Measurements from ENCODE around the gene TSPAN18. TPM values are rescaled to one million over a fixed set of nuclear protein-coding genes. Genes with fewer than 3 reads are reported as not detected.
A peak's percentile ranks its signal among the peaks of the same experiment; 100 is the strongest.

The TSPAN18 gene
- total and polyA plus RNA-seq, 8 donors, result 2.1 to 60.3 (median 11.0) TPM

DNA sequence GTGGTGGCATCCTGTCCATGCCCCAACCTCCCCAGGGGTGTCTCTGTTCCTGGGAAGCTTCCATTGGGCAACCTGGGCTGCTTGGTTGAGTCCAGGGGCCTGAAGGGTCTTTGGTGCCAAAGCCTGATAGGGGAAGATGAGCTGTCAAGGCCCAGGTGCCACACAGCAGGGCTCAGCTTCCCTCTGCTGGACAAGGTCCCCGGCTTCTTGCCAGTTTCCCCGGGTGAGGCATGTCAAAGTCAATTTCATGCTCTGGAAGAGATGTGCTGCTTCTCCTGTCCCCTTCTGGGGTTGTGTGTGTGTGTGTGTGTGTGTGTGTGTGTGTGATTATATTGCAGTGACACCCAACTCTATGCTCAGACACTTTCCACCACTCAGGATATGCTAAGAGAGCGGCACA, 197.0 kb downstream of the TSPAN18 start:
- peaks cover 0 to 30% (median 5%) of the 10 kb centered on the region in 4 donors for H3K36me3 ChIP-seq
- H3K27ac ChIP-seq, result no peak overlapping the region
- intact Hi-C loops (cut with DNase I; ENCODE audit: low total_unique reads), result no loop called here
- TF ChIP-seq EP300 (IDR thresholded peaks at IDR 0.05), result no peak
- TF ChIP-seq POLR2A (IDR thresholded peaks at IDR 0.05), result no peak
- no peak for TF ChIP-seq POLR2AphosphoS5 (IDR thresholded peaks at IDR 0.05)
- H3K27me3 ChIP-seq, result peaks cover 0 to 4% (median 0%) of the 10 kb centered on the region in 3 donors
- H3K9me3 ChIP-seq, result no peaks in the 10 kb centered on the region
- 74 to 87% (median 82%) methylated on average over 3 of the region's 3 CpGs for WGBS, 5 donors
- peaks cover 0 to 9% (median 2%) of the 10 kb centered on the region in 4 donors for H3K4me1 ChIP-seq
- H3K4me3 ChIP-seq, result no peak overlapping the region
- no peak for DNase-seq

DNA sequence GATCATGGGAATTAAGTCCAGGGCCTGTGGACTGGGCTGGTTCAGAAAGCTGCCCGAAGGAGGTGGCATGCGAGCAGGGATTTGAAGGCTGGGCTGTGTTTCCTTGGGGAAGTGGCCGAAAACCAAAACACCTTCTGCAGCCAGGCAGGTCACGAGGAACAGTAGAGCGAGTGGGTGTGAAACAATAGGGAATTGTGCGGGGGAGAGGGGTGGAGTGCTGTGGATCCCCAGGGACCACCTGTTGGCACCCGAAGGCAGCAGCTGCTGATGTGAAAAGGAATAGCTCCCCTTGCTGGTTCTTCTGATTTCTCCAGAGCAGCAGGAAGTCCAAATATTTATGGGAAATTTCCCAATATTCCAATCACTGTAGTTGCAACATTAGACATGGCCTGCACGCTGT, 199.3 kb downstream of the TSPAN18 start:
- intact Hi-C loops (cut with DNase I; ENCODE audit: low total_unique reads), result loop anchor here (5.0 kb wide), 1 partner anchor 181 kb away; no protein-coding TSS in a partner anchor
- DNase-seq, result no peak
- TF ChIP-seq EP300 (IDR thresholded peaks at IDR 0.05), result no peak
- TF ChIP-seq POLR2AphosphoS5 (IDR thresholded peaks at IDR 0.05), result no peak
- no peak for TF ChIP-seq POLR2A (IDR thresholded peaks at IDR 0.05)
- TF ChIP-seq, protein P1, sequence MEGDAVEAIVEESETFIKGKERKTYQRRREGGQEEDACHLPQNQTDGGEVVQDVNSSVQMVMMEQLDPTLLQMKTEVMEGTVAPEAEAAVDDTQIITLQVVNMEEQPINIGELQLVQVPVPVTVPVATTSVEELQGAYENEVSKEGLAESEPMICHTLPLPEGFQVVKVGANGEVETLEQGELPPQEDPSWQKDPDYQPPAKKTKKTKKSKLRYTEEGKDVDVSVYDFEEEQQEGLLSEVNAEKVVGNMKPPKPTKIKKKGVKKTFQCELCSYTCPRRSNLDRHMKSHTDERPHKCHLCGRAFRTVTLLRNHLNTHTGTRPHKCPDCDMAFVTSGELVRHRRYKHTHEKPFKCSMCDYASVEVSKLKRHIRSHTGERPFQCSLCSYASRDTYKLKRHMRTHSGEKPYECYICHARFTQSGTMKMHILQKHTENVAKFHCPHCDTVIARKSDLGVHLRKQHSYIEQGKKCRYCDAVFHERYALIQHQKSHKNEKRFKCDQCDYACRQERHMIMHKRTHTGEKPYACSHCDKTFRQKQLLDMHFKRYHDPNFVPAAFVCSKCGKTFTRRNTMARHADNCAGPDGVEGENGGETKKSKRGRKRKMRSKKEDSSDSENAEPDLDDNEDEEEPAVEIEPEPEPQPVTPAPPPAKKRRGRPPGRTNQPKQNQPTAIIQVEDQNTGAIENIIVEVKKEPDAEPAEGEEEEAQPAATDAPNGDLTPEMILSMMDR (IDR thresholded peaks at IDR 0.05), result no peak
- 67 to 79% (median 71%) methylated on average over 8 of the region's 8 CpGs for WGBS, 5 donors
- Histone ChIP-seq H3K9me3 (no peaks in the 10 kb centered on the region), H3K4me3 (no peak overlapping the region), H3K27ac (no peak overlapping the region), H3K4me1 (peaks cover 0 to 9% (median 2%) of the 10 kb centered on the region in 4 donors), H3K27me3 (peaks cover 0 to 7% (median 0%) of the 10 kb centered on the region in 3 donors), H3K36me3 (peaks cover 0 to 27% (median 2%) of the 10 kb centered on the region in 4 donors)

DNA sequence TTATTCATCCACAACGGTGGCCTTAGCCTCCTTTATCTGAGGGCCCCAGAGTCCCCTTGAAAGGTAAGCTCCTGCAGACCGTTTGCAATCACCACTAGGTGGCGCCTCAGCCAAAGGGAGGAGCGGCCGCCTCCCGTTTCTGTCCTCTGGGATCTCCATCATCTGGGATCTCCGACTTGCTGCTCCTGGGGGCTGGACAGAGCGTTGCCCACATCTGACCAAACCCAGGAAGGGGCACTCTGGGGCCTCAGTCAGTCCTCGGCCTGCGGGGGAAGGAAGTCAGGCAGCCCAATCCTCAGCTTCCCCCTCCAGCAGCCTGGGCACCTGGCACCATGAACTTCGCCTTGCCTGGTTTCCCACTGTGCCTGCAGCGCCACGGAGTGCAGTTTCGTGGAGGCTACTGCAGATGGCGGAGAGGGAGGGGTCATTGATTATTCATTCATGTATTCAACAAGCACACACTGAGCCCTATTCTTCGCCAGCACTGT, 200.5 kb downstream of the TSPAN18 start:
- TF ChIP-seq, protein P1 (IDR thresholded peaks at IDR 0.05), result peak in 5 of 7 experiments; percentile 69 to 89 (median 81)
- TF ChIP-seq POLR2A (IDR thresholded peaks at IDR 0.05) (no peak), POLR2AphosphoS5 (IDR thresholded peaks at IDR 0.05) (no peak), EP300 (IDR thresholded peaks at IDR 0.05) (no peak)
- 17 to 43% (median 26%) methylated on average over 8 to 16 of the region's 16 CpGs for WGBS, 5 donors
- H3K36me3 ChIP-seq, result peaks cover 0 to 18% (median 2%) of the 10 kb centered on the region in 4 donors
- no peaks in the 10 kb centered on the region for H3K9me3 ChIP-seq
- peaks cover 0 to 9% (median 2%) of the 10 kb centered on the region in 4 donors for H3K4me1 ChIP-seq
- no peak overlapping the region for H3K4me3 ChIP-seq
- H3K27ac ChIP-seq, result no peak overlapping the region
- intact Hi-C loops (cut with DNase I; ENCODE audit: low total_unique reads), result loop anchor here (5.0 kb wide), 1 partner anchor 180 kb away; no protein-coding TSS in a partner anchor
- DNase-seq, result peak; percentile 74 to 87
- peaks cover 0 to 7% (median 0%) of the 10 kb centered on the region in 3 donors for H3K27me3 ChIP-seq

DNA sequence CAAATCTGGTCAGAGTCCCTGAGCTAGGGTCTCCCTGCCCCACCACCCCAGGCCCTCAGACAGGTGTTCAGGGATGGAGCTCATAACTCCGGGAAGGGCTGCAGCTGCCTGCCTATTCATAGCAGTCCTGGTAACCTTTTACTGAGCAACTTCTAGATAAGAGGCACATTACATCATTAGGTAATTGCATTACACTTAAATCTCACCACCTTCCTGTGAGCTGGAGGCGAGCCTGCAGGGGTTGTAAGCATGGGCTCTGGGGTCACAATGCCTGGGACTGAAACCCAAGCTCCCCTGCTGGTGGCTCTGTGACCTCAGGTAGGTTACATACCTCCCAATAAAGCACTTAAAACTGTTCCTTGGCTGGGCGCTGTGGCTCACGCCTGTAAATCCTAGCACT, 201.4 kb downstream of the TSPAN18 start:
- no peak for DNase-seq
- 66 to 83% (median 72%) methylated on average over 4 of the region's 4 CpGs for WGBS, 5 donors
- Histone ChIP-seq H3K27ac (no peak overlapping the region), H3K4me1 (peaks cover 0 to 9% (median 2%) of the 10 kb centered on the region in 4 donors), H3K4me3 (no peak overlapping the region), H3K27me3 (peaks cover 0 to 7% (median 0%) of the 10 kb centered on the region in 3 donors), H3K36me3 (peaks cover 0 to 18% (median under 1%) of the 10 kb centered on the region in 4 donors), H3K9me3 (no peaks in the 10 kb centered on the region)
- intact Hi-C loops (cut with DNase I; ENCODE audit: low total_unique reads), result loop anchor here (5.0 kb wide), 1 partner anchor 179 kb away; no protein-coding TSS in a partner anchor
- TF ChIP-seq, protein P1 (IDR thresholded peaks at IDR 0.05), result no peak
- TF ChIP-seq POLR2A (IDR thresholded peaks at IDR 0.05), result no peak
- TF ChIP-seq EP300 (IDR thresholded peaks at IDR 0.05), result no peak
- no peak for TF ChIP-seq POLR2AphosphoS5 (IDR thresholded peaks at IDR 0.05)

DNA sequence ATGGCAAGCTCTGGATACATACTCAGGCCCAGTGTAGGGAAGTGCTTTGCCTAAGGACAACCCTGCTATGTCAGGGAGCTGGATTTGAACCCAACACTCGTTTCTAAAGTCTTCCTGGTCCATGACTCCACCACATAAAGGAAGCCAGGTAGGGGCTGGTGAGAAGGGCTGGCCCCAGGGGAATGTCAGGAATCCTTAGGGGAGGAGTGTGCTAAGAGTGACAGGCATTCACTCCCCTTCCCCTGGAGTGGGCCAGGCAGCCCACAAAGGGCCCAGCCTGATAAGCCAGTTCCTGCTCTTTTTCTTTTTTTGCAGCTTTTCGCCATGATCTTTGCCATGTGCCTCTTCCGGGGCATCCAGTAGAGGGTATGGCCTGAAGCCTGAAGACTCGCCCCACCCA, 202.1 kb downstream of the TSPAN18 start:
- 34 to 65% (median 41%) methylated on average over 4 of the region's 4 CpGs for WGBS, 5 donors
- no peak for DNase-seq
- Histone ChIP-seq H3K27ac (no peak overlapping the region), H3K4me1 (peaks cover 0 to 9% (median 2%) of the 10 kb centered on the region in 4 donors), H3K27me3 (peaks cover 0 to 7% (median 0%) of the 10 kb centered on the region in 3 donors), H3K36me3 (peaks cover 0 to 25% (median 7%) of the 10 kb centered on the region in 4 donors), H3K9me3 (no peaks in the 10 kb centered on the region), H3K4me3 (no peak overlapping the region)
- intact Hi-C loops (cut with DNase I; ENCODE audit: low total_unique reads), result loop anchor here (5.0 kb wide), 1 partner anchor 178 kb away; no protein-coding TSS in a partner anchor
- TF ChIP-seq, protein P1 (IDR thresholded peaks at IDR 0.05), result no peak
- TF ChIP-seq POLR2AphosphoS5 (IDR thresholded peaks at IDR 0.05), result no peak
- TF ChIP-seq POLR2A (IDR thresholded peaks at IDR 0.05), result no peak
- TF ChIP-seq EP300 (IDR thresholded peaks at IDR 0.05), result no peak

Measured in stomach (tissue), 9 donors.